Endothelial cell of coronary artery (primary cell): ENCODE results near the gene COL9A2. TPM values are rescaled to one million over a fixed set of nuclear protein-coding genes. Genes with fewer than 3 reads are reported as not detected.

Source experiments
- total RNA-seq: library from RNA; depleted of rRNA; stranded (reverse); fragments of >200 nt; gene quantifications from 2 replicates; pipeline ENCODE4 v1.2.3, GENCODE V29; 2014

Gene COL9A2
- total RNA-seq = 0.09 and 0.28 TPM in 2 replicates

DNA sequence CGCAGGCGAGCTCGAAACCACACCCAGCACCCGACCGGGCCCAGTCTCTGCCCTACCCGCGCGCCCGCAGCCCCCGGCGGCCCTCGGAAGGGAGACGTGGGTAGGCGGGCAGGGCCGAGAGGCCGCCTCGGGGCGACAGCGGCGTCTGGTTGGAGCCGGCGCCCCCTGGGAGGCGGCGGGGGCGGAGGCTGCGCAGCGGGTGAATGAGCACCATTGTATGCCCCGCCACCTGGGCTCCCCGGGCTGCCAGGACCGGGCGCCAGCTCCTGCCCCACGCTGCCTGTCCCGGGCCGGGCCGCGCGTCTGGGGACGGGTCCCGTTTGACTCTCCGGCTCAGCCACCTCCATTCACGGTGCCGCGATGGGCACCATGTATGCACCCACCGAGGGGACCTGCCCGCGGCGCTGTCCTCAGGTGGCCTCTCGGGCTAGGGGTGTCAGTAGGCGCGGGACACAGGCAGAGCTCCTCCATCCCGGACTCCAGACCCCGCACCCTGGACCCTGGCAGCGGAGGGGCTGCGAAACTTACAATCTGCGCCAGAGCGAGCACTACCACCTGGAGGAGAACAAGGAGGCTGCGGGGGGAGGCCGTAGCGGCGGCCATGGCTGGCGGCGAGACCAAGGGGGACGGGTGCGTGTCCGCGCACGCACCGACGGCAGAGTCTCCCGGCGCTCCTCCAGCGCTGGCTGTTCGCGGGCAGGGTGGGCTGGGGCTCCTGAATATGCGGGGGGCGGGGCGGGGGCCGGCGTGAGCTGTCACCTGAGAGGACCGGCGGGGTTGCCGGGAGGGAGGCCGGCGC, at the start of gene COL9A2:
TSS of gene COL9A2 (minus strand) at position 692 of the 799 bp plus-strand sequence. CDS start at position 603, 89 bp downstream.

DNA sequence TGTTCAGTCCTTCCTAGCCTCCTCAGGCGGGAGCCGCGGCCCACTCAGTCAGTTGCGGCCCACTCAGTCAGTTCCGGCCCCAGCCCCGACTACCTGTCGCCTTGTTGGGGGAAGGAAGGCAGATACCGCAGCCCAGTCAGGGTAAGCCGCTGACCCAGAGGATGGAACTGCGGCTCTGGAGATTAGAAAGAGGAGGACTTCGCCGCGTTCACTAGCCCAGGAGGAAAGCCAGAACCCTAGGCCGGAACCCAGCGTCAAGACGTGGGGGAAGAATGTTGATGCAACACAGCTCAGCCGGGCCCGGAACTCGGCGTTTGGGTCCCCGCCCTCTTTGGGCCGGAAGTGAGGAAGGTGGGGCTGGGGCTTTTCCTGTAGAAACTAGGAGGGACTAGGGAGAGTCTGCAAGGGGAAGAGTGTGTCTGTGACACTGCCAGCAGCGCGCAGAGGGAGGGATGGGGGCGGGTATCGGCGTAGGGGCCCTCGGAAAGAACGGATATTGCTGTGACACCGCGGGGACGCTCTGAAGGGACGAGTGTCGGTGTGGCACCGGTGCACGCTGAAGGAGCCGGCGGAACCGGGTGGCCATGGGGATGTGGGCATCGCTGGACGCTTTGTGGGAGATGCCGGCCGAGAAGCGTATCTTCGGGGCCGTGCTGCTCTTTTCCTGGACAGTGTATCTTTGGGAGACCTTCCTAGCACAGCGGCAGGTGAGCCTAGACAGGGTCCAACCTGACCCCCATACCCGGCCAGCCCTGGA, 59.2 kb downstream of the COL9A2 start, which contains the start of gene ZMPSTE24:
TSS of gene ZMPSTE24 (plus strand) at position 549 of the 757 bp plus-strand sequence. CDS start at position 585, 36 bp downstream.

Other genes starting within 250 kb of the COL9A2 start
- gene PPT1, start 220.0 kb downstream of the COL9A2 start, total RNA-seq = 49.0 and 52.8 TPM in 2 replicates
- gene RLF, start 155.9 kb downstream of the COL9A2 start, total RNA-seq = 19.3 and 32.8 TPM in 2 replicates
- gene TMCO2, start 69.3 kb downstream of the COL9A2 start, total RNA-seq = not detected in 2 replicates
- 54.6 and 58.1 TPM in 2 replicates for gene ZMPSTE24, start 59.0 kb downstream of the COL9A2 start, total RNA-seq
- 4.4 and 5.7 TPM in 2 replicates for gene SMAP2, start 56.4 kb upstream of the COL9A2 start, total RNA-seq
- 2.7 and 3.2 TPM in 2 replicates for gene ZFP69B, start 133.2 kb upstream of the COL9A2 start, total RNA-seq
- gene ZFP69, start 160.0 kb upstream of the COL9A2 start, total RNA-seq = 1.9 and 3.7 TPM in 2 replicates
- 8.6 and 9.3 TPM in 2 replicates for gene EXO5, start 191.5 kb upstream of the COL9A2 start, total RNA-seq
- 3.8 and 4.0 TPM in 2 replicates for gene ZNF684, start 214.4 kb upstream of the COL9A2 start, total RNA-seq